Stimulated activated CD8-positive, alpha-beta memory T cell treated with anti-CD3 and anti-CD28 coated beads, Interleukin-15, amount 100 ng/mL, for 48 hours (primary cell): Measurements from ENCODE around the gene FGFRL1.
A peak's percentile ranks its signal among the peaks of the same experiment; 100 is the strongest.
"Not testable (repeated sequence)": the region's sequence is repeated elsewhere in the genome, so short reads cannot be mapped to it uniquely, and the experiment has no call there.

Source experiments
- DNase-seq, 2 donors: peaks; one replicate each; pipeline ENCODE4 v3.0.0-alpha.2; 2020; ENCODE audit warnings: low read depth in 2 of 2

Gene FGFRL1

GRCh38 chr4:973431-974397 lies 37.7 kb upstream of the FGFRL1 start, which contains the start of gene DGKQ:
Gene DGKQ, minus strand, starts transcription at chr4:973569. Its CDS starts 87 bp downstream, at chr4:973482.
- peak; percentile 77 to 83 for DNase-seq

GRCh38 chr4:974668-975067 lies 36.8 kb upstream of the FGFRL1 start:
- DNase-seq = no peak

DNA sequence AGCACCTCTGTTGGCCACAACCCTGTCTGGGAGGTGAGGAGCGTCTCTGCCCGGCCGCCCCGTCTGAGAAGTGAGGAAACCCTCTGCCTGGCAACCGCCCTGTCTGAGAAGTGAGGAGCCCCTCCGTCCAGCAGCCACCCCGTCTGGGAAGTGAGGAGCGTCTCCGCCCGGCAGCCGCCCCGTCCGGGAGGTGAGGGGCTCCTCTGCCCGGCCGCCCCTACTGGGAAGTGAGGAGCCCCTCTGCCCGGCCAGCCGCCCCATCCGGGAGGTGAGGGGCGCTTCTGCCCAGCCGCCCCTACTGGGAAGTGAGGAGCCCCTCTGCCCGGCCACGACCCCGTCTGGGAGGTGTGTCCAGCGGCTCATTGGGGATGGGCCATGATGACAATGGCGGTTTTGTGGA lies 35.4 kb upstream of the FGFRL1 start:
- not testable (repeated sequence) for DNase-seq

DNA sequence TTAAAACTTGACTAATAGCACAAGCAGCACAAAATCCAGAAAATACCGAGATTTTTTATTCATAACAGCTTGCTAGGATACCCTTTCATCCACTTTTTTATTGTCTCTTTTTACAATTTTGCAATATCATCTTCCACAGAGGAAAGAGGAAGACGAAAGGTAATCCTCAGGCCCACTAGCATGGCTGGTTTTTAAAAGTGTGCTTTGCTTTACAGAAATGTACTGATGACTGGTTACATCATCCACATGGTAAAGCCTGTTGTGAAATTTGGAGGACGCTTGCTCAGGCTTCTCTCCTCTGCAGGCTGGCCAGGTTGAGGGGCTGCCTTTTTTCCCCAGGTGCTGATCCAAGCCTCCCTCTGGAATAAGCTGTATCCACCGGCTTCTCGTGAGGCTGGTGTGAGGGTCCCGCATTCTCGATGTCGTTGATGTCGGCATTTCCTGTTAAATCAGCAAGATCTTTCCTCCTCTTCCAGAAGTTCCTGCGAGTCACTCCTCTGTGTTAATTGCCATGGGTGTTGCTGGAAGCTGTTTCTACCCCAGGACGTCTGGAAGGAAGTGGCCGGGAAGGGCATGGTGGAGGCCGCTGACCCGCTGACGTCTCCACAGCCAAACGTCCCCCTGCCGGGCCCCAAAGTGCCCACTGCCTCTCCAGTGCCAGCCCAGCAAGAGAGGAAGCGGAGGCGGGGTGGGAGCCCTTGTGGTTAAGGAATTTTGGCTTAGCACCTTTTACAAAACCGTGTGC lies 32.3 kb upstream of the FGFRL1 start:
- no peak for DNase-seq

DNA sequence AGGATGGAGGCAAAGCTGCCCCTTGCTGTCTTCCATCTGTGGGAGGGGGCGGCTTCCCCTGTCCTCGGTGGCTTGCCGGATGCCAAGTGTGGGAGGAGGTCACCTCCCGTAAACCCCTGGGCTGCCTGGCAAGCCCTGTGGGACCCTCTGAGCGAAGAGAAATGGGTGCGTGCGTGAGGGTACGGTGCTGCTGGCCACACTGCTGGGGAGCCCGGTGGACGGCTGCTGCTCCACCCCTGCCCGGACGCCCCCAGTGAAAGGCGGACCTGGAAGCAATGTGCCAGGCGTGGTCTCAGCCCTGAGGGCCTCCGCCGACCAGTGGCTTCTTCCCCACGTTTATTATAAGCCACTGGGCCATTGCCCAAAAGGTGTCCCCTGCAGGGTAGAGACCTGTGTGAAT lies 29.1 kb upstream of the FGFRL1 start:
- no peak for DNase-seq

GRCh38 chr4:982814-983213 lies 28.6 kb upstream of the FGFRL1 start:
- DNase-seq = no peak

DNA sequence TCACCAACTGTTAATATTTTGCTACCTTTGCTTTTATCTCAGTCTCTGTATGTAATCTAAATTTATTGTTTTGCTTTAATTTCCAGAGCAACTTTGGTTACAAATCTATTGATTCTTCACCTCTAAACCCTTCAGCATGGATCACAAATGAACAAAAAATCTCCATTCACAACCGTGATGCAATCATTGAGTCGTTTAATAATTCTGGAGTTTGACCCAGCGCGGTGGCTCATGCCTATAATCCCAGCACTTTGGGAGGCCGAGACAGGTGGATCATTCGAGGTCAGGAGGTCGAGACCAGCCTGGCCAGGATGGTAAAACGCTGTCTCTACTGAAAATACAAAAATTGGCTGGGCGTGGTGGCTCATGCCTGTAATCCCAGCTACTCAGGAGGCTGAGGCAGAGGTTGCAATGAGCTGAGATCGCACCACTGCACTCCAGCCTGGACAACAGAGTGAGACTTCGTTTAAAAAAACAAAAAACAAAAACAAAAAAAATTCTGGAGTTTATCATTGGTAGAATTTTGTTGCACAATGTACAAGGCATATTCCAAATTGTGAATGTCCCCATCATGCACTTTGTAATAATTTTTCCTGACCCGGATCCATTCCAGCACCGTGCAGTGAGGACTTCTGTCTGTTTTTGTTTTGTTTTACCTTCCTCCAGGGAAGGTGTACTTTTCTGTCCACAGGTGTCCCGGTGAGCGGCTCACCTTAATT lies 26.9 kb upstream of the FGFRL1 start:
- DNase-seq = no peak

DNA sequence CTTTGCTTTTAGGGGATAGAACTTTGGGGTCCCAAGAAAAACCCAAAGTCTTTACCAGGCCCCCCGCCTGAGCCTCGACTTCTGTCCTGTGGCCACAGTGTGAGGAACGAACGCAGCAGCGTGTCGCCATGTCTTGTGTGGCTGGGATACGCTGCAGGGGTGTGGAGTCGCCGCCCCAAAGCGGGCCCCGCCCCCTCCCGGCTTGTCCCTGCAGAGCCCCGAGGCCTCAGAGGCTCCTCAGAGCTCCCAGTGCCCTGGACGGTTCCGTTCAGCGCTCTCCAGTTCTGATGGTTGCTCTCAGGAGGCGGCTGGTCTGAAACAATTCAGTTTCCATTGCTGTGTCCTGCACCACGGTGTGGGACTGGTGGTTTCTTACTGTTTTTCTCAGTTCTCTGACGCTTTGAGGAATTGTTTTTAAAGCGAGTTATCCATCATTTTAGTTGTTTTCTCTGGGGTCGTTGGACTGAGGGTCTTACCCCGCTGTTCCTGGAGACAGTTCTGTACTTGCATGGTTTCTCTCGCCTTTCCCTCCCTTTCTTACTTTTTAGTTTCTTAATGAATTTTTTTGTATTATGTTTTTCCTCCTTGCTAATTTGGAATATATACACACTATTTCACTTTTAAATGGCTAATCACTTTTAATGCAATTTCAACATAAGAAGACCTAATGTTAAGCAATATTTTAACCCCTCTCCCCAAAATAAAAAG lies 26.1 kb upstream of the FGFRL1 start:
- DNase-seq = peak; percentile 66

GRCh38 chr4:986428-986878 lies 25.0 kb upstream of the FGFRL1 start:
- DNase-seq = no peak

GRCh38 chr4:986879-987623 lies 24.4 kb upstream of the FGFRL1 start, which contains the start of gene IDUA:
Gene IDUA, plus strand, starts transcription at chr4:987044. Its CDS starts 41 bp downstream, at chr4:987085.
- peak; percentile 82 to 84 for DNase-seq

- no peak for DNase-seq
Measured at GRCh38 chr4:987624-988513, 23.6 kb upstream of the FGFRL1 start.

DNA sequence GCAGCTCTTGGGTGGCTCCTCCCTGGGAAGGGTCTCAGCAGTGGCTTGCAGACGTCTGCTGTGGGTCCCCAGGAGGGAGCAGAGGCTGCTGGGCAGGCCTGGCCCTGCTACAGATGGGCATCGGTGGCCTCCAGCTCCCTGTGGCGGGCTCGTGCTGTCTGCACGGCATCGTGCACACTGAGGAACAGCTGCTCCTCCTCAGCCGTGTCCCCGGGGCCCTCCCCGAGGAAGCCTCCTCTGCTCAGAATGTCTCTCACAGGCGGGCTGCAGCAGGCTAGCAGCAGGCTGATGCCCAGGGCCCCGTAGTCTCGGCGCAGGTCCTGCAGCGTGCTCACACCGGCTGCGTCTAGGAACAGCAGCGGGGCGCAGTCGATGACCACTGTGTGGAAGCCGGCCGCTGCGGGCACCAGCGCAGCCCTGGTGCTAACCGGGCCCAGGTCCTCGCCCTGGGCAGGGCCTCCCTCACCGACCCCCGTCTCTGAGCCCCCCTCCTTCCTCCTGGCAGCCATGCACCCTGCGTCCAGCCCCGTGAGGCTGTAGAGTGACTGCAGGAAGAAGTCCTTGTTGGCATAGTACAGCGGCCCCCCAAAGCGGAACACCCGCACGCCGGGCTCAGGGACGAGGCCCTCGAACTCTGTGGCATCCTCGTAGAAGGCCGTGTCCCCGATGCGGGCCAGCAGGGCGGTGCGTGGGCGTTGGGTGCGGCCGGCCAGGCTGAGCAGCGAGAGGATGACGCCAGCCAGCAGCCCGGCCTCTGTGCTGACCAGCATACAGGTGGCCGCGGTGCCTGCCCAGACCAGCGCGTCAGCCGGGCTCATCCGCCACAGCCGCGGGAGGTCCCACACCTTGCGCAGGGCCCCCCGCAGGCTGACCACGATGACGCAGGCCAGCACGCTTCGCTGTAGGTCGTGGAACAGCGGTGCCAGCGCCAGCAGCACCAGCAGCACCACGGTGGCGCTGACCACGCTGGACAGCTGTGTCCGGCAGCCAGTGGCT lies 22.4 kb upstream of the FGFRL1 start:
- no peak for DNase-seq

- DNase-seq = no peak
Measured at GRCh38 chr4:989722-990471, 21.5 kb upstream of the FGFRL1 start.

GRCh38 chr4:990746-991367 lies 20.6 kb upstream of the FGFRL1 start:
- DNase-seq = no peak

DNA sequence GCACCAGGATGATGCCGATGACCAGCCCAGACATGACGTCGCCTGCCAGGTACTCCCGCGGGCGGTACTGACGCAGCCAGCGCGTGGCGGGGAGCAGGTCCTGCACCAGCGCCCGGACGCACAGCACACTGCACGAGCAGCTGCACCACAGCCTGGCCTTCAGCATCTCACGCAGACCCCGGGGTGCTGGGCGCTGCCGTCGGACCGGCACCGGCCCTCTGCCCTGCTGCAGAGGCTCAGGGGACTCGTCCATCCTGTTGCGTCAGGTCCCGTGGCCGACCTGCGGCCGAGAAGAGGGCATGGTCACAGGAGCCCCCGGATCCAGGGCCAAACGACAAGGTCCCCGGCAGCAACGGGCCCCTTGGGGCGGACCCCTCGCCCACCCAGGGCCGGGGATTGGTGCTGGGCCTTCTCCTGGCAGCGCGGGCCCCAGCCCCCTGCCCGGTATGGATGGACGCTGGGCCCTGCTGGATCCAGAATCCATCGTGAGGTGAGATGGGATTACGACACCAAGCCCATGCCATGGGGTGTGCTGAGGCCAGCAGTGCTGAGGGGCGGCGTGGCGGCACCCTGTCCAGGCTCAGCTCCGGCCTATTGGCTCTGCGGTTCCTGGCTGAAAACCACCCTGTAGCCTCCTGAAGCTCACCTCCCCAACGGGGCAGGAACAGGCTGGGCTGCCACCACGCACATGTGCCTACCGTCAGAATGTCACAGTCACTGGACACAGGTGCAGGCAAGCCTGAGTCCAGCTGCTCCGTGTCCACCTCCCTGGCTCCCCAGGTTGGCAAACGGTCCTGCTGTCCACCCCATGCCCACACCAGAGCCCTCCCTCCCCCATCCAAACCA lies 19.8 kb upstream of the FGFRL1 start:
- no peak for DNase-seq
